KOPT-K1 (cell line): ENCODE measurements around the gene SNX1.

ENCODE experiments used
- H3K27ac ChIP-seq: fragments of 200-600 bp; sonication (generic); 2 replicates; pipeline ENCODE4 v1.5.1; 2016; ENCODE audit warnings: antibody characterized with exemption, mild to moderate bottlenecking, low read depth, low read length; ENCODE audit not compliant: poor library complexity, severe bottlenecking
- H3K36me3 ChIP-seq: fragments of 200-600 bp; sonication (generic); 2 replicates; pipeline ENCODE4 v1.5.1; 2017; ENCODE audit warnings: antibody characterized with exemption, mild to moderate bottlenecking, low read length, moderate library complexity; ENCODE audit not compliant: insufficient read depth
- H3K9me3 ChIP-seq: fragments of 200-600 bp; sonication (generic); 2 replicates; pipeline ENCODE4 v1.5.1; 2017; ENCODE audit warnings: antibody characterized with exemption, low read length, mild to moderate bottlenecking; ENCODE audit not compliant: insufficient read depth, poor library complexity, severe bottlenecking

SNX1 gene

DNA sequence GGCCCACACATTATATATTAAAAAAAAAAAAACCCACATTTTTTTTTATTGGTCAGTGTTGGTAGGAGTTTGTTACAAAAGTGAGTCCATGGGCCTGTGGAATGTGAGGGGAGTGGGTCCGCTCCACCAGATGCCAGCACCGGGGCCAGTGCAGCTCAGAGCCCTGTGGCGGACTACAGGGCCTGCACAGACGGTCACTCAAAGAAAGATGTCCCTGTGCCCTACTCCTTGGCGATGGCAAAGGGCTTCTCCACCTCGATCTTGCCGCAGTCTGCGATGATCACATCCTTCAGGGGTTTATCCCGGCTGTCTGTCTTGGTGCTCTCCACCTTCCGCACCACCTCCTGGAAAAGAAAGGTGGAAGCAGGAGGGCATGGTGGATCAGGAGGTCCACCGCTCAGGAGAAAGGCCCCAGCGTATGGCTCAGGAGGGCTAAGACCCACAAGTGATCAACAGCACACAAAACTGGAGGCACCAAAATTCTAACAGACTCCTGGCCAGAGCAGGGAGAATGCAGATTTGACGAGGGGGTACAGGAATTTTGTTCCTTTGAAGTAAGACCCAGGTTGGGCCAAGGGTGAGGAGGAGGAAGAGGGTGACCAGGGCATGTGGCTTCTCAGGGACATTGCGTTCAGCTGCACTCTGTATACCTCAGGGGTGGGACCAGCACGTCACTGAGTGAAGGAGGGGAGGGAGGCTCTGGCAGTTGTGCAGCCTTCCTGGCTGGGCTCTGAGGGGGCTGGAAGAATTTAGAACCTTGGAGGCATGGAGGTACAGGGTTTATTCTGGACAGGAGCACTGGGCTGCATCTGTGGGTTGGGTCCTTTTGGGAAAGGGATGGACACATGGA is 60.2 kb downstream of the SNX1 start:
- H3K27ac ChIP-seq, result no peak overlapping the region
- peaks cover 65% of the 10 kb centered on the region for H3K36me3 ChIP-seq
- no peaks in the 10 kb centered on the region for H3K9me3 ChIP-seq

DNA sequence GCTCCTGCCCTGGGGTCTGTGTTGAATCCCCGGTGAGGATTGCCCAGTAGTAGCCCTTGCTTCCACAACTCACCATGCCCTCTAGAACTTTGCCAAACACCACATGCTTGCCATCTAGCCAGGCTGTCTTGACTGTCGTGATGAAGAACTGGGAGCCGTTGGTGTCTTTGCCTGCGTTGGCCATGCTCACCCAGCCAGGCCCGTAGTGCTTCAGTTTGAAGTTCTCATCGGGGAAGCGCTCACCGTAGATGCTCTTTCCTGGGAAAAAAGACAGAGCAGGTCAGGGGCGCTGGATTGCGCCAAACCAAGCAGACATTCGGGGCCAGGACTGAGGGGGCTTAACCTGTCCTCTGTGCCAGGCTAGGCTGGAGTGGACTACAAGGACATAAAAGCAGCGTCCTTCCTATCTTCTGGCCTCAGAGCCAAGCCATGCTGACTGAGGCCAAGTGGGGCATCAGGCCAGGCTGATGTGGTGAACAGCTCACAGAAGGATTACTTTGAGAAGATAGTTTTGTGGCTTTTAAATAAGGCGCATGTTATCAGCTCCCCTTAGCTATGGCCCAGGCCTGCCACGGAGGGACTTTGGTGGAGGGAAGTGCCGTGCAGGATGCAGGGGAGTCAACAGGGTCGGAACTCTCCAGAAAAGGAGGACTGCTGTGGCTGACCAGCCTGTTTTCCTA is 61.0 kb downstream of the SNX1 start:
- peaks cover 65% of the 10 kb centered on the region for H3K36me3 ChIP-seq
- no peaks in the 10 kb centered on the region for H3K9me3 ChIP-seq
- H3K27ac ChIP-seq, result no peak overlapping the region

DNA sequence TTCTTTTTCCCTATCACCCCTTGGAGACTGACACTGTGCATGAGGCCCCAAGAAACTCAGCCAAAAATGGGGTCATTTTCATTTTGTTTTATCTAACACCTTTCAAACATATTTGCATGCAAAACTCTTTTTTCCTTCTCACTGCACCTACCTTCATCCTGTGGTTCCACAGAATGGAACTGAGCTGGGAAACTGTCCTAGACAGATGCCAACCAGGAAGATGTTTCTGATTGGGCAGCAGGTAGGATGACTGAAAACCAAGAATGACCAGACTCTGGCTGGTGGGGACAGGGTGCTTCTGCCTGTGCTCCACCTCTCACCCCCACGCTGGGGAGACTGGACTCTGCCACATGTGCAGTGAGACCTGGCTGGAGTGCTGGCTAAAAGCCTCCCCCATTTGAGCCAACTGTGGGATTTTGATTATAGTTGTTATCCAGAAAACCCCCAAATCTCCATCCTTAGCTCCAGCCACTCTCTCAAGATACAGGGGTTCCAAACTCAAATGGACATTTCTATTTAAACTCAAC is 61.9 kb downstream of the SNX1 start:
- H3K36me3 ChIP-seq, result peaks cover 65% of the 10 kb centered on the region
- no peaks in the 10 kb centered on the region for H3K9me3 ChIP-seq
- H3K27ac ChIP-seq, result no peak overlapping the region

DNA sequence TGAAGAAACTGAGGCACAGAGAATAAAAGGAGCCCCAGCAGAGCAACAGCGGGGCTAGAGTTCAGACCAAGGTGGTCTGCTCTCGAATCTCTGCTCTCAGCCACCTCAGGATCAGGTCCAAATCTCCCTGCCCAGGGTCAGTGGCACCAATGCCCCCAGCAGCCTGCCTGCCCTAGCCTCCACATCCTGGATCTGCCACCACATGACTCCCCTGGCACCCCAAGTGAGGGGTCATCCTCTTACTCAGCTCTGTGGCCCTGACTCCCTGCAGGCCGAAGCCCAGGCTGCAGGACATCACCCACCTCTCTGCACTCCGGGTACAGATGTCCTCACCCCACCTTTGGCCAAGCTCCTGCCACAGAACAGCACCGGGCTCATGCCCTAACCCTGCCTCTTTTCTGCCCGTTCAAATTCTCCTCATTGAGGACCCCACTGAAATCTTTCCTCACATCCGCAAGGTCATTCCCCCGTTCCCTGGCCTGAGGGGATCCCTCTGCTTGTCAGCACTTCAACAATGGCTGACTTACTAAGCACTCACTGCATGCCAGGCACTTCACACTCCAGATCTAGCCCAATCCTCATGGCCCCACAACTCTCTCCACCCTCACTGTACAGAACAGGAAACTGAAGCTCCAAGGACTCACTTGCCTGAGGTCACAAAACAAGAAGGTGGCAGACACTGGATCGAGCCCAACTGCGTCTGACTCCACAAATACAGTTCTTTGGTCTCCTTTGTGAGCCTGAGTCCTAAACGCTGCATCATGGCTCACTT is 62.8 kb downstream of the SNX1 start:
- Histone ChIP-seq H3K27ac (no peak overlapping the region), H3K9me3 (no peaks in the 10 kb centered on the region), H3K36me3 (peaks cover 65% of the 10 kb centered on the region)

DNA sequence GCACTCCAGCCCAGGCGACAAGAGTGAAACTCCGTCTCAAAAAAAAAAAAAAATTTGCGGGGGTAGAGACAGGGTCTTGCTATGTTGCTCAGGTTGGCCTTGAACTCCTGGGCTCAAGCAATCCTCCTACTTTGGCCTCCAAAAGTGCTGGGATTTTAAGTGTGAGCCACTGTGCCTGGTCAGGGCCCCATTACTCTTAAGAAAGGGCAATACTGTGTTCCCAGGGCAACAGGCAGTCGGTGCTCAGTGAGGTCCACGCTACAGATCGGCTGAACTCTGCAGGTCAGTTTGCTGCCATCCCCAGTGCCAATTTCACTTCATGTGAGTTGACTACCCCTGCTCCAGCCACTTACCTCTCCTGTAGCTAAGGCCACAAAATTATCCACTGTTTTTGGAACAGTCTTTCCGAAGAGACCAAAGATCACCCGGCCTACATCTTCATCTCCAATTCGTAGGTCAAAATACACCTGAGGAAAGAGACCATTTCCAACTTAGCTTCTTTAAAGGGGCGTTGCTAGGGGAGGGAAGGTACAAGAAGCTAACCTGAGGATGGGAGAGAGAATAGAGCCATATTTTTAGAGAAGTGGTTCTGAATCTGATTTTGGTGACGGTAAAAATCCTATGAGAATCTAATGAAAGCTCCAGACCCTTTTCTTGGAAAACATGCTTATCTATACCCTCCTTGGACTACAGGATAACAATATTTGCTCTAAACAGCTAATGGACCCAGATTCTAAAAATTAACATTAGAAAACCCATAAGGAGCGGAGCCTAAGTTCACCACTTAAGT is 66.1 kb downstream of the SNX1 start:
- peak overlapping the region; percentile 66 for H3K27ac ChIP-seq

DNA sequence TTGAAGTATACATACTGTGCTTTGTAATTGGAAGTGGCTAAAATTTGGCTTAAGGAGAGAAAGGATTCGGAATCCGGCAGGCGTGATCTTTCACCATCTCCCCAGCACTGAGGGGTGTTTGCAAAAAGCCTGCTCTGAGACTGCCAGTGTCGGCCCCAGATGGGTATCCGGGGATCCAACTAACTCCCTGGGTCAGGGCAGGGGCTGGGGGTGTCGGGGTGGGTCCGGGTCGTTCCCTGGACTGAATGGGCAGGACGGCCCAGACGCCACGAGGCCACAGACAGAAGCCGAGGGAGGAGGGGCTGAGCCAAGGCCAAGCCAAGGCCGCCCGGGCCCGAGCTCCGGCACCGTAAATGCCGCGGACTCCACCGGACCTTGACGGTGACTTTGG is 66.7 kb downstream of the SNX1 start:
- Histone ChIP-seq H3K36me3 (peaks cover 30% of the 10 kb centered on the region), H3K9me3 (no peaks in the 10 kb centered on the region), H3K27ac (peak overlapping the region; percentile 66)

More for the DNA sequence above, 66.1 kb downstream of the SNX1 start:
- H3K9me3 ChIP-seq, result no peaks in the 10 kb centered on the region
- peaks cover 36% of the 10 kb centered on the region for H3K36me3 ChIP-seq

DNA sequence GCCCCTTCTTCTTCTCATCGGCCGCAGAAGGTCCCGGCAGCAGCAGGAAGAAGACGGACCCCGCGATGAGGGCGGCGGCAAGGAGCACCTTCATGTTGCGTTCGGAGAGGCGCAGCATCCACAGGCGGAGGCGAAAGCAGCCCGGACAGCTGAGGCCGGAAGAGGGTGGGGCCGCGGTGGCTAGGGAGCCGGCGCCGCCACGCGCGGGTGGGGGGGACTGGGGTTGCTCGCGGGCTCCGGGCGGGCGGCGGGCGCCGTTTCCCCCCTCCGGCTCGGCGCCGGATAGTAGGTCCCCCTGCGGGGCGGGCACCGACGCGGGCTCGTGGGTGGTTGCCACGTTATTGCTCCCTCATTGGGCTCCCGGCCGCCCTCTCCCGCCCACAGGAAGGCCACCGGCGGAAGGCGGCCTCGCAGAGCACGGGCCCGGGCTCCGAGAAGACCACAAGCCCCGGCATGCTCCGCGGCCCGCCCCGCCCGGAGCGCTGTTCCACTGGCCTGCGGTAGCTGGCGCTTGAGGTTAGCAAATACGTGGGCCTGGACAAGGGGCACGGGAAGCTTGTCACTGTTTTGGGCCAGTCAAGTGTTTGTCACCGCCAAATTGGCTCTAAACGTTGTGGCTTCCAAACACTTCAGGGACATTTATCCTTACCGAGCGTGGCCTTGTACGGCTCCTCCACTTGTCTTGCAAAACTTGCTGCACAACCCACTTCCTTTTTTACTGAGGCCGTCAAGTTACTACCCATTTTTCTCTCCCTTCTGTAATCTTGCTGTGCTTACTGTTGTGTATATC is 67.3 kb downstream of the SNX1 start, which contains the start of gene PPIB:
Gene PPIB, minus strand, starts transcription at position 154 of the 790 bp plus-strand sequence. Its CDS starts 36 bp downstream, at position 118.
- Histone ChIP-seq H3K36me3 (peaks cover 24% of the 10 kb centered on the region), H3K27ac (peak within 1 kb of the TSS; percentile 80), H3K9me3 (no peaks in the 10 kb centered on the region)

DNA sequence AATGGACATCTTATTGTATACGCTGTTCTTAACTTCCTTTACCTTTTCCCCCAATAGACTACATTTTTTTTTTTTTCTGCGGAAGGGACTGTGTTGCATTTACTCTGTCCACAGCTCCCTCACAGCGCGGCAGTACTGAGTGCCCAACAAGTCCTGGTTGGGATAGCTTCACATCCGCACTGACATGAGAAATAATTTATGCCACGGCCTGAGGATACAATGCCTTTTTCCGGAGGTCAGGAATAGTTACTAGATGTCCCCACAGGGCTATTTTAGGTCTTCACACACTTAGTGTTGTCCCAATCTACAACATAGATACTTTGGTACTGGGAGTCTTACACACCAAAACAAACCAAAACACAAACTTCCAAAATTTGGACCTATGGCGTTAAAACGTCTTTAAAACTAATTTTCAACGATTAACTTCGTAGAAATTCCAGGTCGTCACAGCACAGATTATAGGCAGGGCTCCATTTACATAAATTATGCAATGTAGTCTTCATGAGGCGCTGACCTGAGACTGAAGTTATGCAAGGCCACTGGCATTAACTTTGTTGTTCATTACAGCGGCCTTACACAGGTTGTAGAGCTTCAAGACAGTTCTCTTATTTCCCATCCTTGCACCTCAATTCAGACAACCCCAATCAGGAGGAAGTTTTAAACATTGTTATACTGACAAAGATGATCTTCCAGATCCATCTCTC is 68.0 kb downstream of the SNX1 start:
- peak overlapping the region; percentile 80 for H3K27ac ChIP-seq

DNA sequence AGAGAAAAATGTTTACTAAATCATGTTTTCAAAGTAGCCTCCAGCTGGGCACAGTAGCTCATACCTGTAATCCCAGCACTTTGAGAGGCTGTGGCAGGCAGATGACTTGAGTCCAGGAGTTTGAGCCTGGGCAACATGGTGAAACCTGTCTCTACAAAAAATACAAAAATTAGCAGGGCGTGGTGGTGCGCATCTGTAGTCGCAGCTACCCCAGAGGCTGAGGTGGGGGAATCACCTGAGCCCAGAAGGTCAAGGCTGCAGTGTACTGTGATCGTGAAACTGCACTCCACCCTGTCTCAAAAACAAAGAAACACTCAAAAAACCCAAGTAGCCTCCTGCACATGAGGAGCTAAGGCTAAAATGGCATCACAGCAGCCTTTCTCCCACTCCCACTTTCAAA is 68.7 kb downstream of the SNX1 start:
- no peaks in the 10 kb centered on the region for H3K9me3 ChIP-seq
- H3K27ac ChIP-seq, result no peak overlapping the region
- peaks cover 10% of the 10 kb centered on the region for H3K36me3 ChIP-seq

More for the DNA sequence above, 68.0 kb downstream of the SNX1 start:
- no peaks in the 10 kb centered on the region for H3K9me3 ChIP-seq
- H3K36me3 ChIP-seq, result peaks cover 17% of the 10 kb centered on the region

DNA sequence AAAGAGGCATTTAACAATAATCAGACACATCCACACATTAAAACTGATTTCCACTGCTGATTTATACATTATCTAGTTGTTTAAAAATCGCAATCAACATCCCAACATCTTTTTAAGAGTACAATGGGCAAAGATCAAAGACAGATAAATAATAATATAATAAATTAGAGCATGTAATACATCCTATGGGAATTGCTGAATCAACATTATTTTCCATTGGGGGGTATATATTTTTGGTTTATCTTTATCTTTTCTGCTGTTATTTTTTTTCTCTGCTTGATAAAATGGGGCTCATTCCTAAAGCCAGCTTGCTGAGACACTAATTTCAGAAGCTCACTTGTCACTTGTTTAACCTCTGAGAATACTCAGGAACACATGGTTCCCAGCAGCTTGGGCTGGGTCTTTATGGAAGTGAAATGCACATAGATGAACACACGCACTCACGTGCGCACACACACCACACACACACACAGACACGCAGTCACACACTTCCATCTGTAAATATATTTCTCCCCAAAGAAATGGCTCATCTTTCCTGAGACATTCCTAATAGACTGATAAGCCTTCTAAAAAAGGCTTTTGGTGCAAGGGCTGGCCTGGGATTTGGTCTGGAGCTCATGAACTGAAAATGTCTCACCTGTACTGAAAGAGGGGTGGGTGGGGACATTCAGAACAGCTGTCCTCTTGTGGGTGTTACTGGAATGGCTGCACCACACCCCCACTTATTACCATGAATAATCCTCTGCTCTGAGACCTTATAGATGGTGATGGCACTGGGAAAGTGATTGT is 70.5 kb downstream of the SNX1 start:
- Histone ChIP-seq H3K36me3 (peaks cover 12% of the 10 kb centered on the region; the same call in 1 of the 2 replicates), H3K9me3 (no peaks in the 10 kb centered on the region), H3K27ac (no peak overlapping the region)

DNA sequence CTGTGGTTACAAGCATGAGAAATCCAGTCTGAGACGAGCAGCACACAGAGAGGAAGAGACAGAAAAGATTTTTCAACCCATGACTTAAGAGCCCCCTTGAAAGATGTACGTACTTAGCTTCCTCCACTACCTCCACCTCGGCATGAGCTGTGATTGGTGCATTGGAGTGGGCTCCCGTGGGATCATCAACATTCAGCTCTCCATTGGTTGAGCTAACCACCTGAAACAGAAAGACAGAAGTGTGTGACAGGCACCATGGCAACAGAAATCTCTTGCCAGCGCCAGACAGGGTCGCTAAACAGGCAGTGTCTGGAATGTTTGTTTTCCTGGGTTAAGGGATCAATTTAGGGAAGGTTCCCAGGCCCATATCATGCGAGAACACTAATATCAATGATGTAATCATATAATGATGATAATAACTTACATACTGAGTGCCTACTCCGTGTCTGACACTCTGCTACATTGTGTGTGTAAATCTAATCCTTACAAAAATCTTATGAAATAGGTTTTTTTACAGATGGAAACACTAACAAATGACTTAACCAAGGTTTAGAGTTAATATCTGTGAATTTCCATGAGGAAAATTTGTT is 84.5 kb downstream of the SNX1 start:
- Histone ChIP-seq H3K27ac (no peak overlapping the region), H3K9me3 (no peaks in the 10 kb centered on the region), H3K36me3 (peaks cover 34% of the 10 kb centered on the region)

DNA sequence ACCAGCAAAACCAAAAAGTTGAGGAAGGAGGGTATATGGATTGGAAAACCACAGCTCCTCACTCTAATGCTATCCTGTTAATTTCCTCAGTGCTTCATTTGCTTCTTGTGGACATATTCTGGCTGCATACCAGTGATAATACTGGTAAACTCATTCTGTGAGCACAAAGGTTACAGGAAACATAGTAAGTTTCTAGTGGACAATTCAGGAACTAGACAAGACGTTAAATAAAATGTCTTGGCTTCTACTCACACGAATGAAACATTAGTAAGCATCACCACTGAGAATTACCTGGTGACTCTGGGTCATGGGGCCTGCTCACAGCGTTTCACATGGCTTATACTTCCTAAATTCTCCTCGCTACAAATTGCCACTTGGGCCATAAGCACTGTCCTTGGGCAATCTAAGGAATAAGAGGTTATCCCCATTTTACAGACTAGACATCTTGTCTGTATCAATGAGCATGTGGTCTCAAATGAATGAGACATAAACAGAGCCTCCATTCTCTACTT is 87.1 kb downstream of the SNX1 start:
- Histone ChIP-seq H3K9me3 (no peaks in the 10 kb centered on the region), H3K36me3 (peaks cover 41% of the 10 kb centered on the region), H3K27ac (no peak overlapping the region)
